Left ventricle myocardium inferior (tissue), 1 donor: ENCODE results near the gene MYMK. TPM values are rescaled to one million over a fixed set of nuclear protein-coding genes. Genes with fewer than 3 reads are reported as not detected.

Experiments used
- DNase-seq: peaks from one replicate; pipeline ENCODE4 v3.0.0-alpha.2; 2020
- H3K27ac ChIP-seq: fragments of 200-600 bp; replicated peaks from 2 replicates; pipeline ENCODE4 v1.8.0; 2021
- H3K27me3 ChIP-seq: fragments of 200-600 bp; 2 replicates; pipeline ENCODE4 v1.8.0; 2021; ENCODE audit warnings: low read depth
- H3K36me3 ChIP-seq: fragments of 200-600 bp; 2 replicates; pipeline ENCODE4 v1.8.0; 2021
- H3K4me1 ChIP-seq: fragments of 200-600 bp; 2 replicates; pipeline ENCODE4 v1.8.0; 2021
- H3K4me3 ChIP-seq: fragments of 200-600 bp; 2 replicates; pipeline ENCODE4 v1.8.0; 2021; ENCODE audit warnings: mild to moderate bottlenecking, moderate library complexity
- H3K9me3 ChIP-seq: fragments of 200-600 bp; replicated peaks from 2 replicates; pipeline ENCODE4 v1.8.0; 2021
- intact Hi-C: fragments of 100-400 bp; cut with micrococcal nuclease; formaldehyde crosslinking; loops from one replicate; pipeline ENCODE4 v1.11.0; 2022
- total RNA-seq: library from RNA; stranded (reverse); fragmentation: NEBNext Ultra II Directional; extraction: Animal tissue kit (Norgen Biotek cat#: 25700); gene quantifications from one replicate; pipeline ENCODE4 v1.2.1, GENCODE V29; 2021
- TF ChIP-seq, protein P1 (sequence below): fragments of 200-600 bp; IDR thresholded peaks from 2 replicates; pipeline ENCODE4 v1.8.0; 2021; ENCODE audit warnings: antibody characterized with exemption, mild to moderate bottlenecking, borderline replicate concordance
- donor health status: DM: no; HTN: yes; CAD: no; lungs with severe emphysema.

Gene MYMK
- total RNA-seq, 1 donor from 2014 or later = not detected

- H3K4me3 ChIP-seq = no peak overlapping the region
- H3K27me3 ChIP-seq = no peaks in the 10 kb centered on the region
- TF ChIP-seq, protein P1, sequence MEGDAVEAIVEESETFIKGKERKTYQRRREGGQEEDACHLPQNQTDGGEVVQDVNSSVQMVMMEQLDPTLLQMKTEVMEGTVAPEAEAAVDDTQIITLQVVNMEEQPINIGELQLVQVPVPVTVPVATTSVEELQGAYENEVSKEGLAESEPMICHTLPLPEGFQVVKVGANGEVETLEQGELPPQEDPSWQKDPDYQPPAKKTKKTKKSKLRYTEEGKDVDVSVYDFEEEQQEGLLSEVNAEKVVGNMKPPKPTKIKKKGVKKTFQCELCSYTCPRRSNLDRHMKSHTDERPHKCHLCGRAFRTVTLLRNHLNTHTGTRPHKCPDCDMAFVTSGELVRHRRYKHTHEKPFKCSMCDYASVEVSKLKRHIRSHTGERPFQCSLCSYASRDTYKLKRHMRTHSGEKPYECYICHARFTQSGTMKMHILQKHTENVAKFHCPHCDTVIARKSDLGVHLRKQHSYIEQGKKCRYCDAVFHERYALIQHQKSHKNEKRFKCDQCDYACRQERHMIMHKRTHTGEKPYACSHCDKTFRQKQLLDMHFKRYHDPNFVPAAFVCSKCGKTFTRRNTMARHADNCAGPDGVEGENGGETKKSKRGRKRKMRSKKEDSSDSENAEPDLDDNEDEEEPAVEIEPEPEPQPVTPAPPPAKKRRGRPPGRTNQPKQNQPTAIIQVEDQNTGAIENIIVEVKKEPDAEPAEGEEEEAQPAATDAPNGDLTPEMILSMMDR = no peak
- H3K9me3 ChIP-seq = no peaks in the 10 kb centered on the region
- no peak overlapping the region for H3K27ac ChIP-seq
- peaks cover 44% of the 10 kb centered on the region for H3K4me1 ChIP-seq
- intact Hi-C loops = no loop called here
- no peaks in the 10 kb centered on the region for H3K36me3 ChIP-seq
- no peak for DNase-seq
Observed at GRCh38 chr9:133556354-133556753, 31.6 kb upstream of the MYMK start.

DNA sequence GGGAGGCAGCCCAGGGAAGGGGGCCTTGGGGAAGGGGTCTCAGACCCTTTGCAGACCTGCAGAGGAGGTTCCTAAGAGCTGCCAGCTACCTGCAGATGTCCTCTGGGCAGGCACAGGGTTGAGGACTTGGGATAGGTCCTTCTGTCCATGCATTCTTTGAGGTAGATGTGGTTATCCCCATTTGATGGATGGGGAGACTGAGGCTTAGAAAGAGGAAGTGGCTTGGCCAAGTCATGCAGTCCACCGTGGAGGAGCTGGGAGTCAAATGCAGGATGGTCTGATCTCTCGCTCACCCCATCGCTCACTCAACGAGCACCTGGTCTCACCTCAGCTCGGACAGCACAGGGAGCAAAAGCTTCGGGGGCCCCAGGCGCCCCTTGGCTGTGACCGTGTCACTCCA, 30.0 kb upstream of the MYMK start:
- Histone ChIP-seq H3K36me3 (no peaks in the 10 kb centered on the region), H3K9me3 (no peaks in the 10 kb centered on the region), H3K27ac (no peak overlapping the region), H3K4me1 (peaks cover 28% of the 10 kb centered on the region), H3K4me3 (no peak overlapping the region), H3K27me3 (no peaks in the 10 kb centered on the region)
- intact Hi-C loops = no loop called here
- TF ChIP-seq, protein P1 = no peak
- DNase-seq = no peak

DNA sequence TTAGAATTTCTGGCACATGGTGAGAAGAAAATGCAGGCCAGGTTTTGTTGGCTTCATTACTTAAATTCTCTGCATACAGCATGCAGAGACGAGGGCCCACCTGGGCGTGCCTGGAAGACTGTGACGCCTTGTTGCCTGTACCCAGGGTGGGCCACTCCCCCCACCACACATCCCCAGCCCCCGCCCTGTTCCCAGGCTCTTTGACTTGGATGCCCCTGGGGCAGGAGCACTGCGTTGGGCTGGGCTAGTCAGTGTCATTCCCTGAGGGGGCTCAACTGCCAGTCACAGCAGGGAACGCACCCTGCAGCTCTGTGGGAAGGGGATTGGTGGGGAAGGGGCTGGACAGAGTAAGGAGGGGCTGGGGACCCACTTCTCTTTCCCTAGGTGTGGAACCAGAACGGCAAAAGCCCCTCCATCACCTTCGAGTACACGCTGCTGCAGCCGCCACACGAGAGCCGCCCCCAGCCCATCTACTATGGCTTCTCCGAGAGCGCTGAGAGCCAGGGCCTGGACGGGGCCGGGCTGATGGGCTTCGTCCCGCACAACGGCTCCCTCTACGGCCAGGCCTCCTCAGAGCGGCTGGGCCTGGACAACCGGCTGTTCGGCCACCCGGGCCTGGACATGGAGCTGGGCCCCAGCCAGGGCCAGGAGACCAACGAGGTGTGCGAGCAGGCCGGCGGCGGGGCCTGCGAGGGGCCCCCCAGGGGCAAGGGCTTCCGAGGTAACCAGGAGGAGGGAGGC, 29.4 kb upstream of the MYMK start:
- DNase-seq = no peak
- Histone ChIP-seq H3K9me3 (no peaks in the 10 kb centered on the region), H3K4me1 (peaks cover 22% of the 10 kb centered on the region), H3K27me3 (no peaks in the 10 kb centered on the region), H3K4me3 (no peak overlapping the region), H3K36me3 (no peaks in the 10 kb centered on the region), H3K27ac (no peak overlapping the region)
- TF ChIP-seq, protein P1 = no peak
- intact Hi-C loops = no loop called here

DNA sequence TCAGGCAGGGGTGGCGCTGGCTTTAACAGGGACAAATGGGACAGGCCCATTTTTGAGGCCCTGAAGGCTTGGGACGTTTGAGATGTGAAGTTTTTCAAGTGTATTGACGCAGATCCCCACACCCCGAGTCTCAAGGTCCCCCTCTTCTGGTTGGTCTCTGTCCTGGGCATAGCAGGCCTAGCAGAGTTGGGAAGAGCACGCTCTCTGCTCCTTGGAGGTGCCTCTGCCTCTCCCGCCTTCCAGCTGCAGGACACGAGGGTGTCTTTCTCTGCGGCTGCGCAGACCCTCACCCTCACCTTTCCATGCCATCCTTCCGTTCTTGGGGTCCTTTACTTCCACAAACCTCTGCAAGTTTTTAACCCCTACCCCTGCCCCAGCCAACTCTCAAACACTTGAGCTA, 28.4 kb upstream of the MYMK start:
- no peak for DNase-seq
- Histone ChIP-seq H3K36me3 (no peaks in the 10 kb centered on the region), H3K4me3 (no peak overlapping the region), H3K27me3 (no peaks in the 10 kb centered on the region), H3K27ac (no peak overlapping the region), H3K9me3 (no peaks in the 10 kb centered on the region), H3K4me1 (peaks cover 12% of the 10 kb centered on the region)
- intact Hi-C loops = no loop called here
- TF ChIP-seq, protein P1 = no peak

GRCh38 chr9:133552236-133552635, 27.5 kb upstream of the MYMK start:
- intact Hi-C loops = no loop called here
- TF ChIP-seq, protein P1 = no peak

More at GRCh38 chr9:133552236-133552635, 27.5 kb upstream of the MYMK start:
- Histone ChIP-seq H3K27ac (no peak overlapping the region), H3K27me3 (no peaks in the 10 kb centered on the region), H3K36me3 (peaks cover under 1% of the 10 kb centered on the region), H3K9me3 (no peaks in the 10 kb centered on the region), H3K4me1 (peaks cover 3% of the 10 kb centered on the region), H3K4me3 (no peak overlapping the region)
- DNase-seq = no peak
